Ramos (cell line): ENCODE measurements around the gene LTC4S.
"Not testable (repeated sequence)": the region's sequence is repeated elsewhere in the genome, so short reads cannot be mapped to it uniquely, and the experiment has no call there.

Experiments used
- in situ Hi-C: fragments of 300-500 bp; cut with MboI; formaldehyde crosslinking; loops from one replicate; pipeline ENCODE4 v1.14.3; 2022; ENCODE audit warnings: low sequenced_read_pairs; ENCODE audit not compliant: unreplicated experiment

LTC4S gene

GRCh38 chr5:179768326-179769085, 25.3 kb upstream of the LTC4S start:
- in situ Hi-C loops, result no loop called here

DNA sequence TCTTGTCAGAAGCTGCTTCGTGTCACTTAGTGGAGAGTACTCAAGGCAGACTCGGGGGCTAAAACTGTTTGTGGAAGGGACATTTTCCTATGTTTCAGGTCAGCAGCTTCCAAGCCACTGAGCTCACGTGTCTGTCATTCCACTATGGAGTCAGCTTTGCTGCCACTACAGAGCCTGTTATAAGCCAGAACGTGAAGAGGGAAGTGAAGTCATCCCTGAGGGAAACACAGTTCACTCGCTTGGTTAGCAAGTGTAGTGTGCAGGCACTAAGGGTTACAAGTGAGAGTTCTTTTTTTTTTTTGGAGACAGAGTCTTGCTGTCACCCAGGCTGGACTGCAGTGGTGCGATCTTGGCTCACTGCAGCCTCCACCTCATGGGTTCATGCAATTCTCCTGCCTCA, 24.5 kb upstream of the LTC4S start:
- in situ Hi-C loops, result no loop called here

DNA sequence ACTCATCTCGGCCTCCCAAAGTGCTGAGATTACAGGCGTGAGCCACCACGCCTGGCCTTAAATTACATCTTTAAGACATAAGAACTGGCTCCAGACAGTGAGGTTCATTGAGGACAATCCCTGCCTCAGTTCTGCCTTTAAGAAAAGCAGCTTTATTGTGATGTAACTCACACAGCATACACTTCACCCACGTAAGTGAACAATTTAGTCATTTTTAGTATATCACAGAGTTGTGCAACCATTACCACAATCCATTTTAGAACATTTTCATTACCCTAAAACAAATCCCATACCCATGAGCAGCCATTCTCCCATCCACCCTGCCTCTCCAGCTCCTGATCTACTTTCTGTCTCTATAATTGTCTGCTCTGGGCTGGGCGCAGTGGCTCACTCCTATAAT, 24.0 kb upstream of the LTC4S start:
- in situ Hi-C loops, result no loop called here

DNA sequence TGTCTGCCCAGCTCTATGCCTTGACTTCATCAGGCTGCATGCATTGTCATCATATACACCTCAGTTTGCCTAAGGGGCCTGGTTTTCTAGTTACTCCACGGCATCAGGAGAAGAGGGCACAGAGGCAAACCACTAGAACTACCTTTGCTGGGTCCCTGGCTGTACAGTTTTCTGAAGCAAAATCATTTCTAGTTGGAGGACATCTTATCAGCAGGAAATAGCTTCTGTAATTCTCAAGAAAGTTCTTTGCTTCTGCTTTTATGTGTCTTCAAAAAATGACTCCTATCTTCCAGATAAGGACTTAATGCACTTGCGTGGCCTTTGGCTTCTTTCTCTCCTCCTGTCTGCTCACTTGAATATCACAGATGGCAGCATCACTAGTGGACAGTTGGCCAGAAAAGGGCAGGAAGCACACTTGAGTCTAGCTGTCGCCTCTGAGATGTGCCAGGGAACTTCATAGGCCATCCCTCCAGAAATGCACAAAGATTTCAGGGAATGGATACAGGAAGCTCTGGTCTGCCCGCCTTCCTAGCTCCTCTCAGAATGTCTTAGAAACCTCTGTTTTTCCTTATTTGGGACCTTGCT, 22.4 kb upstream of the LTC4S start:
- in situ Hi-C loops, result no loop called here

DNA sequence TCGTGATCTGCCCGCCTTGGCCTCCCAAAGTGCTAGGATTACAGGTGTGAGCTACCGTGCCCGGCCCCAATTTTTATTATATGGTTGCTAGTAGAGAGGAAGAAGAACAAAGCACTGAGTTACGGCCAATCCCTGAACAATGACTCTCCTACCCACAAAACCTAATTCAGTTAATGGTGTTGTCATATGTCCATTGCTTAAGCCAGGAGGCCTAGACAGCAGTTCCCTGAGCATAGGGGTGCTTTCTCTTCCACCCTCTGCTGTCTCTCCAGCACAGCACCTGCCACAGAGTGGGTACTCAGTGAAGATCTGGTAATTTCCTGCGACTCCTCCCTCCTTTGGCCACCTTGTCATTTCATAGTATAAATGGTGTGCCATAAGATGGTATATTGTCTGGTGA, 21.4 kb upstream of the LTC4S start:
- in situ Hi-C loops, result no loop called here

DNA sequence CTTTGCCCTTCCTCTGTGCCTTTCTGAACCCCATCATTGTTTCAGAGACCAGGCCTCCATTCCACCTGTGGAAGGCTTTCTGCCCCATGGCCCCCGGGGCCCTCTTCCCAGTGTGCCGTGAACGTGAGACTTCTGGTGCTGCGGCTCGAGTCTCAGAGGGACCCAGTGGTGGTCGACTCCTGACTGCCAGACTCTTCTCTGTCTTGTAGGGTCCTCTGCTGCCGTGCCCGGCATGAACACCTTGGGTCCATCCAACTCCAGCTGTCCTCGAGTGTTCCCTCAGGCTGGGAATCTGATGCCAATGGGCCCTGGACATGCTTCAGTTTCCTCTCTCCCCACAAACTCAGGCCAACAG, 20.1 kb upstream of the LTC4S start:
- in situ Hi-C loops, result no loop called here

- in situ Hi-C loops, result no loop called here
Measured at GRCh38 chr5:179774442-179774841, 19.3 kb upstream of the LTC4S start.

DNA sequence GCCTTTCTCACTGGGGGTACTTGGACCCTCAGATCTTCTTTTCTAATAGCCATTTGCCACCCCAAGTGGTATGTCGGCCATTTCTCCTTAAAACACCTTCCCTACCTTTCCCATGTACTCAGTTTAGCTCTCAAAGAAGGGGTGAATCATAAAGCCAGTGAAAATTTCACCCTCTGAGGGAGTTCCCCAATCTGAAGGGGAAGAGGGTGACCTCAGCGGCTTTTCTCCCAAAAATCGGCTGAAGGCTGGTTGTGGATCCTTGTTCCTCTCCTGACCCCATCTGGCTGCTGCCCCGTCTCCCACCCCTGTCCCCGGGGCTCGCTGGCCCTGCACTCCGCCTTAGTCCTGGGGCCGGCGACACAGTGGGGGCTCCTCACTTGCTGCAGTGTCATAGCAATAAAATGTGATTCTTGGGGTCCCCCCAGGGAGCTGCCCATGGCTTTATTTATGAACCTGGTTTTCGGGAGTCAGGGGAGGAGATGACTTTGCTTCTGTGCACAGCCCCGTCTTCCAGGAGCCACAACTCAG, 17.3 kb upstream of the LTC4S start:
- in situ Hi-C loops, result no loop called here

GRCh38 chr5:179777456-179777855, 16.3 kb upstream of the LTC4S start:
- in situ Hi-C loops, result no loop called here

GRCh38 chr5:179777909-179778308, 15.9 kb upstream of the LTC4S start:
- in situ Hi-C loops, result no loop called here

DNA sequence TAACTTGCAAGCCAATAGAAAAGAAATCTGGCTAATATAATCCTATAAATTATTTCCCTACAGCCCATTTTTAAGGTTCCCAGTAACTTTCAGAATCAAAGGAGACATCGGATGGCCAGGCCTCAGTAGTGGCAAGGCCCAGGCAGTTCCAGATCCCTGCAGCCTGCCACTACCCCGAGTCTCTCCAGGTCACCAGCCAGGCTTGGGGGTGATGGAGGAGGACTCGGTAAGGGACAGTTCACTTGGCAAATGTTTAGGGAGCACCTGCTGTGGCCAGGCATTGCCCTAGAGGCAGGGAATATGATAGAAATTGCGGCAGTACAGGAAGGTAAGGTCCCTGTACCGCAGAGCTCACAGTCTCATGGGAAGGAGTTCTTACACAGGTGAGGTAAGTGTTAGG, 15.2 kb upstream of the LTC4S start:
- in situ Hi-C loops, result no loop called here

GRCh38 chr5:179779826-179780225, 14.0 kb upstream of the LTC4S start:
- in situ Hi-C loops, result no loop called here

- in situ Hi-C loops, result no loop called here
Measured at GRCh38 chr5:179780362-179780761, 13.4 kb upstream of the LTC4S start.

DNA sequence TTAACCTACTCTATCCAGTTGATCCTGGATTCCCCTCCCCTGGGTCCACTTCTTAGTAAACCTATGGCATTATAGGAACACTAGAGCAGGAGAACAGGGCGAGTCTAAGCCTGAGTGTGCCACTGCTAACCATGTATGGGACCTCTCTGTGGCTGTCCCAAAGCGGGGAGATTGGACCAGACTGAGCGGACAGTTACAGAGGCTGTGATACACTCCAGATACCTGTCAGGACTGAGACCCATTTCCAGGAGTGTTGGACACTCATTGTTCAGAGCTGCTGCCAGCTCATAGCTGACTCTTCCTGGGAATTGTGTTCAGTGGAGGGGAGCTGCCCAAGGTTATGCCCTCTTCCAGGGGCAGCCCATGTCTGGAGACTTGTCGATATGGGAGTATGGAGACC, 11.9 kb upstream of the LTC4S start:
- in situ Hi-C loops, result no loop called here

GRCh38 chr5:179783128-179783527, 10.7 kb upstream of the LTC4S start:
- in situ Hi-C loops, result no loop called here

- in situ Hi-C loops, result no loop called here
Measured at GRCh38 chr5:179786861-179787260, 6.9 kb upstream of the LTC4S start.

- in situ Hi-C loops, result no loop called here
Measured at GRCh38 chr5:179788193-179788854, 5.5 kb upstream of the LTC4S start.

DNA sequence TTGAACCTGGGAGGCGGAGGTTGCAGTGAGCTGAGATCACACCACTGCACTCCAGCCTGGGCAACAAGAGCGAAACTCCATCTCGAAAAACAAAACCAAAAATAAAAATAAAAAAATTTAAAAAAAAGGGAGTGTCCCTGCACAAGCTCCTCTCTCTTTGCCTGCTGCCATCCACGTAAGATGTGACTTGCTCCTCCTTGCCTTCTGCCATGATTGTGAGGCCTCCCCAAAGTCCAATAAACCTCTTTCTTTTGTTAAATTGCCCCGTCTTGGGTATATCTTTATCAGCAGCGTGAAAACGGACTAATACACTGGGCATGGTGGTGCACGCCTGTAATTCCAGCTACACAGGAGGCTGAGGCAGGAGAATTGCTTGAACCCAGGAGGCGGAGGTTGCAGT, 4.5 kb upstream of the LTC4S start:
- in situ Hi-C loops, result not testable (repeated sequence)

DNA sequence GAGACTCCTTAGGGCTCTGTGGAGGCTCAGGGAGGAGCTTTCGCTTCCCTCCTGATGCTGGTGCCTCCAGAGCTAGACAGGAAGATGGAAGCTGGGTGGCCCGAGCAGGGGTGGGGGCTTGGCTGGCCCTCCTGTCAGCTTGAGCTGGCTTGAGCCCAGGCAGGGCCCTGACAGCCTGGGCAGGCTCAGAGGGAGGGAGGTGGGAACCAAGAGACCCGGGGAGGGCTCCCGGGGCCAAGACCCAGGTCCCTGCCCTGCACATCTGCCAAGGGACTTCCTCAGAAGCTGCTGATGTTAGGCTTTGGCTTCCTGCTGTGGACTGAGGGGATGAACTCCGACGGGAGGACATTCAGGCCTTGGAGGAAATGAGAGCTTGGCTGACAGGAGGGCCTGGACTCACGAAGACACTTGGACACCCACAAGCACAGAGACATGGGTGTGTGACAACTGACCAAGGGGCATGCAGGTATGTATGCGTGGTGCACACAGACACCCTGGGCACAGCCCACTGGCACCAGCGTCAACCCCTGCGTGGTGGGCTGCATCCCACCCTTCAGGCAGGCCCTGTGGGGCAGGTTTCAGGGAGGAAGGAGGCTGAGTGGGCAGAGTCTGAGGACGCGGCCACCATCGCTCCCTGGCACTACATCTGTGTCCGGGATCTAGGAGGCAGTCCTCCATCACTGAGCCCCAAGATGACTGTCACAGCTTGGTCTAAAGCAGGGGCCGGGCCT, 1.7 kb upstream of the LTC4S start:
- in situ Hi-C loops, result loop anchor here (10.0 kb wide), 1 partner anchor 293 kb away; no protein-coding TSS in a partner anchor

GRCh38 chr5:179792612-179793467, 946 bp upstream of the LTC4S start:
- in situ Hi-C loops, result loop anchor here (10.0 kb wide), 1 partner anchor 292 kb away; no protein-coding TSS in a partner anchor
